HS-27A (cell line): ENCODE measurements around the gene STX4.

Experiments
- DNase-seq: peaks from one replicate; pipeline ENCODE4 v3.0.0-alpha.2; 2012; ENCODE audit warnings: low read depth, missing footprints

Gene STX4

GRCh38 chr16:31032736-31033708, at the start of gene STX4:
STX4 (plus strand) TSS chr16:31033558; CDS start chr16:31033806, 248 bp downstream.
- peak; percentile 94 for DNase-seq

GRCh38 chr16:30983898-30984610, 49.3 kb upstream of the STX4 start:
- DNase-seq = no peak

- DNase-seq = peak; percentile 26
Measured at GRCh38 chr16:30984669-30985400, 48.5 kb upstream of the STX4 start, which contains the start of gene HSD3B7. HSD3B7 (plus strand) TSS chr16:30985207; CDS start chr16:30985659, 452 bp downstream.

- no peak for DNase-seq
Measured at GRCh38 chr16:30985401-30986128, 47.8 kb upstream of the STX4 start.

GRCh38 chr16:30986129-30986991, 47.0 kb upstream of the STX4 start:
- DNase-seq = no peak

- no peak for DNase-seq
Measured at GRCh38 chr16:30987581-30988190, 45.7 kb upstream of the STX4 start.

GRCh38 chr16:30989469-30990047, 43.8 kb upstream of the STX4 start:
- DNase-seq = no peak

- DNase-seq = no peak
Measured at GRCh38 chr16:30990105-30990504, 43.3 kb upstream of the STX4 start.

- DNase-seq = no peak
Measured at GRCh38 chr16:30991052-30991451, 42.3 kb upstream of the STX4 start.

GRCh38 chr16:30992276-30992780, 41.0 kb upstream of the STX4 start:
- no peak for DNase-seq

GRCh38 chr16:30992931-30993816, 40.2 kb upstream of the STX4 start:
- no peak for DNase-seq

GRCh38 chr16:30995927-30996323, 37.4 kb upstream of the STX4 start:
- DNase-seq = no peak

GRCh38 chr16:30996324-30996984, 36.9 kb upstream of the STX4 start:
- no peak for DNase-seq

- DNase-seq = peak; percentile 34
Measured at GRCh38 chr16:30996985-30997724, 36.2 kb upstream of the STX4 start.

GRCh38 chr16:30997725-30998711, 35.3 kb upstream of the STX4 start:
- peak; percentile 76 for DNase-seq
